Tibial nerve (tissue), 4 donors: Measurements from ENCODE around the gene NEAT1. TPM values are rescaled to one million over a fixed set of nuclear protein-coding genes. Genes with fewer than 3 reads are reported as not detected.
A peak's percentile ranks its signal among the peaks of the same experiment; 100 is the strongest.

ENCODE experiments used
- DNase-seq, 2 donors: peaks; one replicate each; pipeline ENCODE4 v3.0.0-alpha.2; 2019; ENCODE audit warnings: low spot score in 2 of 2
- H3K27ac ChIP-seq, 4 donors: fragments of 200-600 bp; sonication (generic) in 3 of 4; one replicate each; pipeline ENCODE4 v1.5.1; 2017 to 2019; ENCODE audit warnings: mild to moderate bottlenecking in 1 of 4
- H3K27me3 ChIP-seq, 2 donors: fragments of 200-600 bp; sonication (generic) in 1 of 2; one replicate each; pipeline versions ENCODE4 v1.5.1 to v1.6.0; 2017 to 2019
- H3K36me3 ChIP-seq, 3 donors: fragments of 200-600 bp; sonication (generic); one replicate each; pipeline ENCODE4 v1.5.1; 2018 to 2019
- H3K4me1 ChIP-seq, 4 donors: fragments of 200-600 bp; sonication (generic) in 3 of 4; one replicate each; pipeline ENCODE4 v1.5.1; 2017 to 2019
- H3K4me3 ChIP-seq, 4 donors: fragments of 200-600 bp; sonication (generic) in 3 of 4; one replicate each; pipeline ENCODE4 v1.5.1; 2017 to 2019; ENCODE audit warnings: mild to moderate bottlenecking in 1 of 4, moderate library complexity in 1 of 4
- H3K9me3 ChIP-seq, 4 donors: fragments of 200-600 bp; sonication (generic) in 3 of 4; one replicate each; pipeline ENCODE4 v1.5.1; 2017 to 2019
- CTCF ChIP-seq, 5 experiments: fragments of 200-600 bp in 3 of 5; fragments of 450-650 bp in 2 of 5; sonication (generic) in 3 of 5; IDR thresholded peaks; one replicate each; pipeline ENCODE4 v1.5.1; 2016 to 2019; ENCODE audit warnings: antibody characterized with exemption in 5 of 5, mild to moderate bottlenecking in 3 of 5, moderate library complexity in 2 of 5
- EP300 ChIP-seq, 2 donors: sonication (generic); formaldehyde crosslinking; IDR thresholded peaks; one replicate each; pipeline ENCODE4 v1.6.1; 2017; ENCODE audit warnings: antibody characterized with exemption in 2 of 2, mild to moderate bottlenecking in 1 of 2
- POLR2A ChIP-seq, 2 donors: fragments of 450-650 bp; IDR thresholded peaks; one replicate each; pipeline ENCODE4 v1.6.1; 2017; ENCODE audit warnings: antibody characterized with exemption in 2 of 2, mild to moderate bottlenecking in 2 of 2, moderate library complexity in 2 of 2
- WGBS, 2 donors: methylation state at CpG; one replicate each; pipeline ENCODE4 v1.1.5; 2018; 5-methylcytosine and 5-hydroxymethylcytosine counted together
- total RNA-seq, 4 donors: library from RNA; depleted of rRNA; stranded (reverse); fragments of >200 nt; gene quantifications; one replicate each; pipeline ENCODE4 v1.1.0, GENCODE V29; 2016

Gene NEAT1
- total RNA-seq, 4 donors from 2014 or later = 427 to 571 (median 461) TPM

DNA sequence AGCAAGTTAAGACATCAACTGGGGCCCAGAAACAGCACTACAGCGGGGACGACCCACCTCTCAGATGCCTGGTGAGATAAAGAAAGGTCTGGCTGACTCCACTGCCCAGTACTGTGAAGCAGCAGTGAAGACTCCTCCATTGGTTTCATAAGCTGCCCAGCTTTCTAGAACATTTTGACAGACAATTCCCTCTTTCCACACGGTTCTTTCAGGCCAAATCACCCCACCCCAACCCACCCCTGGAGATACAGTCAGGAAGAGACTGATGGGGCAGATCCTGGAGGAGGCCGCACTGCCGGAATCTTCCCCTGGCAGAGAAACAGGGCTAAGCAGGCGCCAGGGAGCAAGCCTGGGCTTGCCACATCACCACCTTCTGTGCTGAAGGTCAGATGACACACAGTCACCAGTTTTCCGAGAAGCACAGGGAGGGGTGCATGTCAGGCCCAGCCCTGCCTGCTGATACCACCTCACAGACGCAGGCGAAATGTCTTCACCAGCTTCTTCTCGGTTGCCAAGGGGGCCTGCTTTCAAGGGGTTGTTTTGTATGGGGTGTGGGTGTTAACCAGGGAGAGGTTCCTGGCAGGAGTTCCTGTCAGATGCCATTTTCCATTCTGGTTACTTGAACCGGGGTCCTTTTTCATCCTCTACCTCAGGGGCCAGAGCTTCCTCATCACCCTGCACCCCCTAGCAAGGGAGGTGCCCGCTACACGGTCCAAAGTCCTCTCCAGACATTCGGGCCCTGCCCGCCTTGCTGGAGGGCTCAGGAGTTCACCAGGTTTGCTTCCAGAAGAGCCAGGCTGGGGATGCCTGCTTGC, 1.4 kb upstream of the NEAT1 start:
- WGBS, 2 donors = 9 to 12% methylated on average over 15 of the region's 15 CpGs
- Histone ChIP-seq H3K4me1 (peaks cover 0 to 47% (median 42%) of the 10 kb centered on the region in 4 donors), H3K4me3 (peak overlapping the region; percentile 71 to 89 (median 80)), H3K27me3 (no peaks in the 10 kb centered on the region), H3K36me3 (peaks cover 2 to 30% (median 12%) of the 10 kb centered on the region in 3 donors), H3K9me3 (no peaks in the 10 kb centered on the region), H3K27ac (peak overlapping the region; percentile 98 to 100 (median 99))
- peak; percentile 92 to 99 for DNase-seq
- TF ChIP-seq POLR2A (IDR thresholded peaks at IDR 0.05) (peak; percentile 43 to 69), CTCF (IDR thresholded peaks at IDR 0.05) (peak in 1 of 5 experiments; percentile 34), EP300 (IDR thresholded peaks at IDR 0.05) (peak; percentile 100)

- Histone ChIP-seq H3K9me3 (no peaks in the 10 kb centered on the region), H3K27ac (peak overlapping the region; percentile 98 to 100 (median 99)), H3K4me3 (peak overlapping the region; percentile 71 to 89 (median 80)), H3K27me3 (no peaks in the 10 kb centered on the region), H3K4me1 (peaks cover 0 to 43% (median 36%) of the 10 kb centered on the region in 4 donors), H3K36me3 (peaks cover 2 to 38% (median 12%) of the 10 kb centered on the region in 3 donors)
- WGBS, 2 donors = 0 to 1% methylated on average over 39 to 58 of the region's 68 CpGs
- TF ChIP-seq POLR2A (IDR thresholded peaks at IDR 0.05) (peak; percentile 86), CTCF (IDR thresholded peaks at IDR 0.05) (peak in 2 of 5 experiments; percentile 17 to 25), EP300 (IDR thresholded peaks at IDR 0.05) (peak; percentile 84 to 99)
- peak; percentile 95 to 96 for DNase-seq
These were observed 585 bp upstream of the NEAT1 start for GRCh38 chr11:65421794-65422632.

DNA sequence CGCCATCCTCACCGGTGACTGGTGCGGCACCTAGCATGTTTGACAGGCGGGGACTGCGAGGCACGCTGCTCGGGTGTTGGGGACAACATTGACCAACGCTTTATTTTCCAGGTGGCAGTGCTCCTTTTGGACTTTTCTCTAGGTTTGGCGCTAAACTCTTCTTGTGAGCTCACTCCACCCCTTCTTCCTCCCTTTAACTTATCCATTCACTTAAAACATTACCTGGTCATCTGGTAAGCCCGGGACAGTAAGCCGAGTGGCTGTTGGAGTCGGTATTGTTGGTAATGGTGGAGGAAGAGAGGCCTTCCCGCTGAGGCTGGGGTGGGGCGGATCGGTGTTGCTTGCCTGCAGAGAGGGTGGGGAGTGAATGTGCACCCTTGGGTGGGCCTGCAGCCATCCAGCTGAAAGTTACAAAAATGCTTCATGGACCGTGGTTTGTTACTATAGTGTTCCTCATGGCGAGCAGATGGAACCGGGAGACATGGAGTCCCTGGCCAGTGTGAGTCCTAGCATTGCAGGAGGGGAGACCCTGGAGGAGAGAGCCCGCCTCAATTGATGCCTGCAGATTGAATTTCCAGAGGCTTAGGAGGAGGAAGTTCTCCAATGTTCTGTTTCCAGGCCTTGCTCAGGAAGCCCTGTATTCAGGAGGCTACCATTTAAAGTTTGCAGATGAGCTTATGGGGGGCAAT, 1.1 kb downstream of the NEAT1 start:
- no peaks in the 10 kb centered on the region for H3K27me3 ChIP-seq
- peak overlapping the region; percentile 71 to 89 (median 80) for H3K4me3 ChIP-seq
- 13 to 16% methylated on average over 19 of the region's 19 CpGs for WGBS, 2 donors
- H3K36me3 ChIP-seq = peaks cover 2 to 54% (median 12%) of the 10 kb centered on the region in 3 donors
- H3K27ac ChIP-seq = peak overlapping the region; percentile 98 to 100 (median 99)
- TF ChIP-seq EP300 (IDR thresholded peaks at IDR 0.05) (peak in 1 of 2 donors; percentile 2), CTCF (IDR thresholded peaks at IDR 0.05) (no peak)
- no peaks in the 10 kb centered on the region for H3K9me3 ChIP-seq
- H3K4me1 ChIP-seq = peaks cover 0 to 43% (median 31%) of the 10 kb centered on the region in 4 donors
- peak; percentile 13 to 29 for DNase-seq

- H3K27me3 ChIP-seq = no peaks in the 10 kb centered on the region
- peaks cover 2 to 54% (median 12%) of the 10 kb centered on the region in 3 donors for H3K36me3 ChIP-seq
- WGBS, 2 donors = 1 to 3% methylated on average over 18 of the region's 18 CpGs
- peak overlapping the region; percentile 71 to 89 (median 80) for H3K4me3 ChIP-seq
- peak overlapping the region; percentile 98 to 100 (median 99) for H3K27ac ChIP-seq
- DNase-seq = peak in 1 of 2 donors; percentile 55
- H3K4me1 ChIP-seq = peaks cover 0 to 43% (median 29%) of the 10 kb centered on the region in 4 donors
- no peaks in the 10 kb centered on the region for H3K9me3 ChIP-seq
- TF ChIP-seq POLR2A (IDR thresholded peaks at IDR 0.05) (peak; percentile 5 to 49), EP300 (IDR thresholded peaks at IDR 0.05) (peak in 1 of 2 donors; percentile 89), CTCF (IDR thresholded peaks at IDR 0.05) (no peak)
These were observed 1.9 kb downstream of the NEAT1 start for GRCh38 chr11:65424205-65425104.
